ENCODE data around the gene KLHL26. TPM values are rescaled to one million over a fixed set of nuclear protein-coding genes. Genes with fewer than 3 reads are reported as not detected.

KLHL26 gene
- total and polyA plus RNA-seq, 2 donors from 2014 or later: 5.6 to 16.1 TPM

GRCh38 chr19:18610245-18610555, 26.6 kb upstream of the KLHL26 start:
- TF ChIP-seq CTCF (IDR thresholded peaks at IDR 0.05; ENCODE audit: borderline replicate concordance, extremely low read depth, insufficient read depth): no peak
- H3K36me3 ChIP-seq (ENCODE audit: control insufficient read depth in 2 of 3, insufficient read depth in 3 of 3, low read length in 3 of 3): no peaks in the 10 kb centered on the region
- DNase-seq (no peak), FAIRE-seq (no peak)
- H3K27me3 ChIP-seq (ENCODE audit: control insufficient read depth, insufficient read depth, low read length): peaks cover 37% of the 10 kb centered on the region
- no peak overlapping the region for H3K4me3 ChIP-seq (ENCODE audit: low read length in 3 of 3)
- H3K4me1 ChIP-seq (ENCODE audit: control insufficient read depth in 2 of 3, insufficient read depth in 2 of 3, low read depth in 1 of 3, low read length in 3 of 3): peaks cover 0 to 11% (median 0%) of the 10 kb centered on the region in 3 donors
- no peaks in the 10 kb centered on the region for H3K9me3 ChIP-seq (ENCODE audit: control insufficient read depth in 2 of 3, insufficient read depth in 1 of 3, low read length in 3 of 3)
- no peak overlapping the region for H3K9ac ChIP-seq (ENCODE audit: low read length in 3 of 3)
- intact Hi-C loops (cut with DNase I): no loop called here
- no peak overlapping the region for H3K27ac ChIP-seq (ENCODE audit: low read depth in 2 of 2, low read length in 2 of 2)

DNA sequence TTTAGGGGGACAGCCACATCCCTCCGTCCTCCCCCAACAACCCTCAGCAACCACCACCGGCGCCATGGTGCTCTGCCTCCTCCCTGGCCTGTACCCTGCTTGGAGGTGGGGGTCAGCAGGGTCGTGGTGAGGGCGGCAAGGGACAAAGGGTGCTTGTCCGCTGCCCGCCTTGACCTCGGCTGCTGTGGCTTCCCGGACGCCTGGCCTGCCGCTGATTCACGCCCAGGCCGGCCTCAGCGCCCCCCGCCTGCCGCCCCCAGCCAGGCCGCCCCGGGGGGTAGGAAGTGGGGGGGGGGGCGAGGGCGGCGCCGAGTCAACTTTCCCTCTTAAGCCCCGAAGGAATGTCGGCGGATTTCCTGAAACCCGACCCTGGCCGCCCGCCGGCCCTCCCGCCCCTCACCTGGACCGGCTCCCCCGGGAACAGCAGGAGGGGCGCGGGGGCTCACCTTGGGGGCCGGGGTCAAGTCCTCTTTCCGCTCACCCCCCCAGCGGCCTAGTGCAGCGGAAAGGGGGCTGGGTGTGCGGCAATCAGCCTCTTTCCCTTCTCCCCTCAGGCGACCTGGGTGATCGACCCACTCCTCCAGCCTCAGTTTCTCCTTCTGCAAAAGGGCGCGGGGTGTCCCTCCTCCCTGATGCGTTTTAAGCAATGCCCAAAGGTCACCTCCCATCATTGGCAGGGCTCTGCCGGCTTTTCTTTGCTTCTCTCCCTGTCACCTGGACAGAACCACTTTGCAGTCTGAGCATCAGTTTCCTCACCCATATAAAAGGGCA, 26.1 kb upstream of the KLHL26 start:
- no peak for TF ChIP-seq CTCF (IDR thresholded peaks at IDR 0.05; ENCODE audit: borderline replicate concordance, extremely low read depth, insufficient read depth)
- no peak overlapping the region for H3K9ac ChIP-seq (ENCODE audit: low read length in 3 of 3)
- intact Hi-C loops (cut with DNase I): no loop called here
- DNase-seq (peak in 3 of 5 donors; percentile 59 to 75 (median 74)), FAIRE-seq (no peak)
- H3K27me3 ChIP-seq (ENCODE audit: control insufficient read depth, insufficient read depth, low read length): peaks cover 33% of the 10 kb centered on the region
- no peak overlapping the region for H3K4me3 ChIP-seq (ENCODE audit: low read length in 3 of 3)
- no peaks in the 10 kb centered on the region for H3K36me3 ChIP-seq (ENCODE audit: control insufficient read depth in 2 of 3, insufficient read depth in 3 of 3, low read length in 3 of 3)
- H3K4me1 ChIP-seq (ENCODE audit: control insufficient read depth in 2 of 3, insufficient read depth in 2 of 3, low read depth in 1 of 3, low read length in 3 of 3): peaks cover 0 to 11% (median 0%) of the 10 kb centered on the region in 3 donors
- no peaks in the 10 kb centered on the region for H3K9me3 ChIP-seq (ENCODE audit: control insufficient read depth in 2 of 3, insufficient read depth in 1 of 3, low read length in 3 of 3)
- H3K27ac ChIP-seq (ENCODE audit: low read depth in 2 of 2, low read length in 2 of 2): no peak overlapping the region

- Histone ChIP-seq H3K4me1 (ENCODE audit: control insufficient read depth in 2 of 3, insufficient read depth in 2 of 3, low read depth in 1 of 3, low read length in 3 of 3) (peaks cover 0 to 11% (median 0%) of the 10 kb centered on the region in 3 donors), H3K4me3 (ENCODE audit: low read length in 3 of 3) (no peak overlapping the region), H3K36me3 (ENCODE audit: control insufficient read depth in 2 of 3, insufficient read depth in 3 of 3, low read length in 3 of 3) (no peaks in the 10 kb centered on the region), H3K9me3 (ENCODE audit: control insufficient read depth in 2 of 3, insufficient read depth in 1 of 3, low read length in 3 of 3) (no peaks in the 10 kb centered on the region), H3K27me3 (ENCODE audit: control insufficient read depth, insufficient read depth, low read length) (peaks cover 33% of the 10 kb centered on the region), H3K27ac (ENCODE audit: low read depth in 2 of 2, low read length in 2 of 2) (no peak overlapping the region), H3K9ac (ENCODE audit: low read length in 3 of 3) (no peak overlapping the region)
- peak in 1 of 5 donors; percentile 75 for DNase-seq
- intact Hi-C loops (cut with DNase I): no loop called here
- no peak for TF ChIP-seq CTCF (IDR thresholded peaks at IDR 0.05; ENCODE audit: borderline replicate concordance, extremely low read depth, insufficient read depth)
- FAIRE-seq: no peak
These were observed 25.3 kb upstream of the KLHL26 start for GRCh38 chr19:18611327-18612050.
